Liver (tissue), 9 donors: ENCODE results near the gene FKBP15. TPM values are rescaled to one million over a fixed set of nuclear protein-coding genes. Genes with fewer than 3 reads are reported as not detected.

Experiments used
- DNase-seq: peaks from one replicate; pipeline ENCODE4 v3.0.0-alpha.2; 2017; ENCODE audit warnings: low spot score
- H3K27ac ChIP-seq, 2 donors: one replicate each; pipeline ENCODE4 v1.7.0; 2013; ENCODE audit warnings: inconsistent platforms in 2 of 2, low read length in 2 of 2, control low read depth in 1 of 2, low read depth in 1 of 2, mild to moderate bottlenecking in 1 of 2
- H3K27me3 ChIP-seq, 4 donors: one replicate each; pipeline versions ENCODE4 v1.6.1 to v1.7.0; 2013; ENCODE audit warnings: low read length in 3 of 4, inconsistent platforms in 1 of 4, mild to moderate bottlenecking in 1 of 4, moderate library complexity in 1 of 4; ENCODE audit not compliant: control insufficient read depth in 4 of 4, insufficient read depth in 4 of 4
- H3K36me3 ChIP-seq, 4 donors: one replicate each; pipeline versions ENCODE4 v1.6.1 to v1.7.0; 2013; ENCODE audit warnings: low read length in 3 of 4, mild to moderate bottlenecking in 3 of 4, low read depth in 1 of 4, moderate library complexity in 1 of 4; ENCODE audit not compliant: control insufficient read depth in 4 of 4, insufficient read depth in 3 of 4
- H3K4me1 ChIP-seq, 4 donors: one replicate each; pipeline versions ENCODE4 v1.6.1 to v1.7.0; 2013; ENCODE audit warnings: low read length in 3 of 4, mild to moderate bottlenecking in 3 of 4, moderate library complexity in 1 of 4; ENCODE audit not compliant: control insufficient read depth in 4 of 4, insufficient read depth in 4 of 4
- H3K4me3 ChIP-seq, 3 donors: one replicate each; pipeline versions ENCODE4 v1.6.1 to v1.7.0; 2013; ENCODE audit warnings: low read length in 3 of 3, control low read depth in 1 of 3, low read depth in 1 of 3, mild to moderate bottlenecking in 1 of 3
- H3K9ac ChIP-seq, 2 donors: one replicate each; pipeline ENCODE4 v1.7.0; 2013; ENCODE audit warnings: low read length in 2 of 2, mild to moderate bottlenecking in 2 of 2, moderate library complexity in 2 of 2, control low read depth in 1 of 2, low read depth in 1 of 2
- H3K9me3 ChIP-seq, 4 donors: one replicate each; pipeline versions ENCODE4 v1.6.1 to v1.7.0; 2013; ENCODE audit warnings: low read length in 3 of 4; ENCODE audit not compliant: control insufficient read depth in 4 of 4
- EGR1 ChIP-seq, 2 donors: IDR thresholded peaks; 2 replicates each; pipeline ENCODE4 v1.6.1; 2016 to 2018; ENCODE audit warnings: antibody characterized with exemption in 2 of 2, low read depth in 2 of 2
- FOXA2 ChIP-seq: IDR thresholded peaks from 2 replicates; pipeline ENCODE4 v1.6.1; 2016; ENCODE audit warnings: antibody characterized with exemption
- GABPA ChIP-seq, 2 donors: IDR thresholded peaks in 1 of 2; conservative IDR thresholded peaks in 1 of 2; 2 replicates each; pipeline ENCODE4 v1.6.1; 2016; ENCODE audit warnings: antibody characterized with exemption in 2 of 2, mild to moderate bottlenecking in 1 of 2, moderate library complexity in 1 of 2
- HNF4G ChIP-seq: IDR thresholded peaks from 2 replicates; pipeline ENCODE4 v1.6.1; 2016; ENCODE audit warnings: antibody characterized with exemption
- JUND ChIP-seq, 2 donors: IDR thresholded peaks; 2 replicates each; pipeline ENCODE4 v1.6.1; 2016; ENCODE audit warnings: antibody characterized with exemption in 2 of 2
- NR2F2 ChIP-seq: IDR thresholded peaks from 2 replicates; pipeline ENCODE4 v1.6.1; 2016; ENCODE audit warnings: antibody characterized with exemption
- RAD21 ChIP-seq, 2 donors: IDR thresholded peaks; 2 replicates each; pipeline ENCODE4 v1.6.1; 2016; ENCODE audit warnings: antibody characterized with exemption in 2 of 2, mild to moderate bottlenecking in 2 of 2
- RXRA ChIP-seq, 2 donors: IDR thresholded peaks; 2 replicates each; pipeline ENCODE4 v1.6.1; 2017 to 2018; ENCODE audit warnings: antibody characterized with exemption in 2 of 2, mild to moderate bottlenecking in 1 of 2
- SP1 ChIP-seq: IDR thresholded peaks from 2 replicates; pipeline ENCODE4 v1.6.1; 2018; ENCODE audit warnings: antibody characterized with exemption, mild to moderate bottlenecking
- YY1 ChIP-seq: IDR thresholded peaks from 2 replicates; pipeline ENCODE4 v1.6.1; 2016; ENCODE audit warnings: antibody characterized with exemption, mild to moderate bottlenecking
- WGBS: extraction: QIAGEN DNeasy Blood & Tissue Kit; methylation state at CpG from one replicate; pipeline ENCODE4 v1.1.7; 2013; 5-methylcytosine and 5-hydroxymethylcytosine counted together
- polyA plus RNA-seq, 2 donors: library from polyadenylated mRNA; stranded (reverse) in 1 of 2; unstranded in 1 of 2; fragments of 200-250 nt in 1 of 2; fragments of >200 nt in 1 of 2; fragmentation: Nextera tagmentation in 1 of 2; extraction: Ambion mirVana in 1 of 2; gene quantifications; one replicate each; pipeline versions ENCODE4 v1.2.1 to v1.2.3, GENCODE V29; 2013 to 2015
- total RNA-seq, 2 donors: library from RNA; depleted of rRNA; stranded (reverse); fragments of >200 nt; gene quantifications; one replicate each; pipeline ENCODE4 v1.2.3, GENCODE V29; 2014
- TF ChIP-seq, protein P1 (sequence below): fragments of 150-350 bp; IDR thresholded peaks from 2 replicates; pipeline ENCODE4 v1.5.1; 2017; ENCODE audit warnings: improper control_type of control experiment, low read depth, low read length; ENCODE audit not compliant: missing input control
- TF ChIP-seq, protein P2 (sequence below): IDR thresholded peaks from 2 replicates; pipeline ENCODE4 v1.6.1; 2016; ENCODE audit warnings: antibody characterized with exemption
- TF ChIP-seq, protein P3 (sequence below): IDR thresholded peaks from 2 replicates; pipeline ENCODE4 v1.6.1; 2016; ENCODE audit warnings: antibody characterized with exemption, mild to moderate bottlenecking
- TF ChIP-seq, protein P4 (sequence below): IDR thresholded peaks from 2 replicates; pipeline ENCODE4 v1.6.1; 2016; ENCODE audit warnings: antibody characterized with exemption
- donor health status: healthy.
- donor health status: healthy.
- donor health status: healthy.
- donor health status: healthy.
- donor health status: healthy.

Gene FKBP15
- total and polyA plus RNA-seq, 4 donors, result 6.2 to 18.2 (median 12.9) TPM

DNA sequence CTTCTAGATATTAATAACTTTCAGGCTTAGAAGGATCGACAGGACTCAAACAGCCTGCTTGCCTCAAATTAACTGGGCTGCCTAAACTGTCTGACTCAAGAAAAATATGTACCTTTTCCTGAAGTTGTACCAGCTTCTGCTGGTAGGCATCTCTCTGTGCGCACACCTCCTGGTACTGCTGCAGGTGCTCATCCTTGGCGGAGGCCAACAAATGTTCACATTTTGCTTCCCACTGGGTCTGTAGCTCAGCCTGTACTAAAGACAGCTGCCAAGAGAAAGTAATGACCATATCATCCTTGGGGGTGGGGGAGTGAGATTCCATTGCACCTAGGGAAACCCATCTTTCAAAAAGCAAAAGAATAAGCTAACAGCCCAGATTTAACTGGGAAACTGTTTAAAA lies 47.7 kb downstream of the FKBP15 start:
- Histone ChIP-seq H3K4me3 (no peak overlapping the region), H3K27me3 (no peaks in the 10 kb centered on the region), H3K27ac (no peak overlapping the region), H3K9ac (no peak overlapping the region), H3K4me1 (no peaks in the 10 kb centered on the region), H3K36me3 (peaks cover 24 to 80% (median 70%) of the 10 kb centered on the region in 4 donors), H3K9me3 (no peaks in the 10 kb centered on the region)
- no peak for DNase-seq
- no peak for TF ChIP-seq HNF4G
- TF ChIP-seq RXRA (IDR thresholded peaks at IDR 0.05), result no peak
- TF ChIP-seq, protein P1, sequence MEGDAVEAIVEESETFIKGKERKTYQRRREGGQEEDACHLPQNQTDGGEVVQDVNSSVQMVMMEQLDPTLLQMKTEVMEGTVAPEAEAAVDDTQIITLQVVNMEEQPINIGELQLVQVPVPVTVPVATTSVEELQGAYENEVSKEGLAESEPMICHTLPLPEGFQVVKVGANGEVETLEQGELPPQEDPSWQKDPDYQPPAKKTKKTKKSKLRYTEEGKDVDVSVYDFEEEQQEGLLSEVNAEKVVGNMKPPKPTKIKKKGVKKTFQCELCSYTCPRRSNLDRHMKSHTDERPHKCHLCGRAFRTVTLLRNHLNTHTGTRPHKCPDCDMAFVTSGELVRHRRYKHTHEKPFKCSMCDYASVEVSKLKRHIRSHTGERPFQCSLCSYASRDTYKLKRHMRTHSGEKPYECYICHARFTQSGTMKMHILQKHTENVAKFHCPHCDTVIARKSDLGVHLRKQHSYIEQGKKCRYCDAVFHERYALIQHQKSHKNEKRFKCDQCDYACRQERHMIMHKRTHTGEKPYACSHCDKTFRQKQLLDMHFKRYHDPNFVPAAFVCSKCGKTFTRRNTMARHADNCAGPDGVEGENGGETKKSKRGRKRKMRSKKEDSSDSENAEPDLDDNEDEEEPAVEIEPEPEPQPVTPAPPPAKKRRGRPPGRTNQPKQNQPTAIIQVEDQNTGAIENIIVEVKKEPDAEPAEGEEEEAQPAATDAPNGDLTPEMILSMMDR, result no peak
- TF ChIP-seq EGR1 (IDR thresholded peaks at IDR 0.05; ENCODE audit: low read depth in 2 of 2), result no peak
- no peak for TF ChIP-seq GABPA (IDR thresholded peaks at IDR 0.05 in 1 of 2, conservative IDR thresholded peaks at IDR 0.05 in 1 of 2)
- TF ChIP-seq, protein P2, sequence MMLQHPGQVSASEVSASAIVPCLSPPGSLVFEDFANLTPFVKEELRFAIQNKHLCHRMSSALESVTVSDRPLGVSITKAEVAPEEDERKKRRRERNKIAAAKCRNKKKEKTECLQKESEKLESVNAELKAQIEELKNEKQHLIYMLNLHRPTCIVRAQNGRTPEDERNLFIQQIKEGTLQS, result no peak
- no peak for TF ChIP-seq RAD21 (IDR thresholded peaks at IDR 0.05)
- no peak for TF ChIP-seq SP1
- no peak for TF ChIP-seq FOXA2
- no peak for TF ChIP-seq JUND (IDR thresholded peaks at IDR 0.05)
- no peak for TF ChIP-seq NR2F2
- TF ChIP-seq, protein P3, sequence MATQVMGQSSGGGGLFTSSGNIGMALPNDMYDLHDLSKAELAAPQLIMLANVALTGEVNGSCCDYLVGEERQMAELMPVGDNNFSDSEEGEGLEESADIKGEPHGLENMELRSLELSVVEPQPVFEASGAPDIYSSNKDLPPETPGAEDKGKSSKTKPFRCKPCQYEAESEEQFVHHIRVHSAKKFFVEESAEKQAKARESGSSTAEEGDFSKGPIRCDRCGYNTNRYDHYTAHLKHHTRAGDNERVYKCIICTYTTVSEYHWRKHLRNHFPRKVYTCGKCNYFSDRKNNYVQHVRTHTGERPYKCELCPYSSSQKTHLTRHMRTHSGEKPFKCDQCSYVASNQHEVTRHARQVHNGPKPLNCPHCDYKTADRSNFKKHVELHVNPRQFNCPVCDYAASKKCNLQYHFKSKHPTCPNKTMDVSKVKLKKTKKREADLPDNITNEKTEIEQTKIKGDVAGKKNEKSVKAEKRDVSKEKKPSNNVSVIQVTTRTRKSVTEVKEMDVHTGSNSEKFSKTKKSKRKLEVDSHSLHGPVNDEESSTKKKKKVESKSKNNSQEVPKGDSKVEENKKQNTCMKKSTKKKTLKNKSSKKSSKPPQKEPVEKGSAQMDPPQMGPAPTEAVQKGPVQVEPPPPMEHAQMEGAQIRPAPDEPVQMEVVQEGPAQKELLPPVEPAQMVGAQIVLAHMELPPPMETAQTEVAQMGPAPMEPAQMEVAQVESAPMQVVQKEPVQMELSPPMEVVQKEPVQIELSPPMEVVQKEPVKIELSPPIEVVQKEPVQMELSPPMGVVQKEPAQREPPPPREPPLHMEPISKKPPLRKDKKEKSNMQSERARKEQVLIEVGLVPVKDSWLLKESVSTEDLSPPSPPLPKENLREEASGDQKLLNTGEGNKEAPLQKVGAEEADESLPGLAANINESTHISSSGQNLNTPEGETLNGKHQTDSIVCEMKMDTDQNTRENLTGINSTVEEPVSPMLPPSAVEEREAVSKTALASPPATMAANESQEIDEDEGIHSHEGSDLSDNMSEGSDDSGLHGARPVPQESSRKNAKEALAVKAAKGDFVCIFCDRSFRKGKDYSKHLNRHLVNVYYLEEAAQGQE, result no peak
- no peak for TF ChIP-seq YY1
- WGBS, result 92% methylated on average over 3 of the region's 3 CpGs

DNA sequence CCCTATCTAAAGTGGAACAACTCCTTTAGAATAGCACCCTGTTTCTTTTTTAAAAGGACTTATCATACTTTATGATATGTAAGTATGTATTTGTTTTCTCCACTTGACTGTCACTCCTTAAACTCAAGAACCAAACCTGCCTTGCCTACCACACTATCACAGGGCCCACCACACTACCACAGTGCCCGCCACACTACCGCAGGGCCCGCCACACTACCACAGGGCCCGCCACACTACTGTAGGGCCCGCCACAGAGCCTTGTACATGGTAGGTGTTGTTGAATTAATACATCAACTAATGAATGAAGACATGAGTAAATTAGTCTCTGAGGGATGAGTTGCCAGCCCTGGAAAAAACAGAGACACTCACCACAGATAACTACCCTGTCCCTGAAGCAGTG lies 52.3 kb downstream of the FKBP15 start:
- Histone ChIP-seq H3K4me3 (no peak overlapping the region), H3K27ac (no peak overlapping the region), H3K4me1 (peaks cover 2 to 15% (median 10%) of the 10 kb centered on the region in 4 donors), H3K9ac (no peak overlapping the region), H3K36me3 (peaks cover 25 to 78% (median 69%) of the 10 kb centered on the region in 4 donors), H3K27me3 (no peaks in the 10 kb centered on the region), H3K9me3 (no peaks in the 10 kb centered on the region)
- 97% methylated on average over 5 of the region's 5 CpGs for WGBS
- TF ChIP-seq, protein P2, result no peak
- TF ChIP-seq FOXA2 (no peak), GABPA (IDR thresholded peaks at IDR 0.05 in 1 of 2, conservative IDR thresholded peaks at IDR 0.05 in 1 of 2) (no peak), HNF4G (no peak)
- TF ChIP-seq, protein P1, result no peak
- TF ChIP-seq, protein P4, sequence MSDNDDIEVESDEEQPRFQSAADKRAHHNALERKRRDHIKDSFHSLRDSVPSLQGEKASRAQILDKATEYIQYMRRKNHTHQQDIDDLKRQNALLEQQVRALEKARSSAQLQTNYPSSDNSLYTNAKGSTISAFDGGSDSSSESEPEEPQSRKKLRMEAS, result no peak
- DNase-seq, result no peak
